ENCODE data around the gene FBXO22. TPM values are rescaled to one million over a fixed set of nuclear protein-coding genes. Genes with fewer than 3 reads are reported as not detected.

The FBXO22 gene
- total and polyA plus RNA-seq, 2 of the 13 experiments (the other 11 are each of a cell fraction or from before 2014, with no cell fraction given), result 45.7 to 112 TPM

GRCh38 chr15:75861750-75862402 lies 41.8 kb upstream of the FBXO22 start:
- Histone ChIP-seq H3K27ac (ENCODE audit: extremely low read length, insufficient read depth, low read length) (no peak overlapping the region), H3K36me3 (replicated peaks in 1 of 2; ENCODE audit: control insufficient read depth in 1 of 2, insufficient read depth in 2 of 2, low read length in 2 of 2) (peaks cover 3 to 23% of the 10 kb centered on the region in 2 experiments), H3K4me2 (ENCODE audit: low read depth, low read length) (no peak overlapping the region), H3K9ac (ENCODE audit: insufficient read depth, low read depth, low read length) (no peak overlapping the region), H4K20me1 (ENCODE audit: insufficient read depth, low read length) (no peaks in the 10 kb centered on the region), H3K27me3 (ENCODE audit: control insufficient read depth in 1 of 2, insufficient read depth in 2 of 2, low read length in 2 of 2) (no peaks in the 10 kb centered on the region; a peak in 1 of 5 replicates), H2AFZ (ENCODE audit: low read length) (no peak overlapping the region), H3K4me1 (ENCODE audit: insufficient read depth, low read length) (peaks cover 5% of the 10 kb centered on the region; the same call in 1 of the 2 replicates), H3K79me2 (ENCODE audit: insufficient read depth, low read length) (no peaks in the 10 kb centered on the region), H3K4me3 (replicated peaks in 1 of 3; ENCODE audit: insufficient read depth in 1 of 3, low read depth in 2 of 3, low read length in 3 of 3) (no peak overlapping the region), H3K9me3 (ENCODE audit: low read length) (no peaks in the 10 kb centered on the region)
- ATAC-seq (no peak), DNase-seq (ENCODE audit: low spot score) (no peak), FAIRE-seq (no peak)
- in situ Hi-C loops (cut with HindIII; ENCODE audit: extremely low pct_ligation_motif_present, low pct_unique_long_range_greater_than_20kb) (no loop called here), intact Hi-C loops (cut with micrococcal nuclease; ENCODE audit: unreplicated experiment) (no loop called here)
- ChIA-PET CTCF (ENCODE audit: low intra/inter-chr PET ratio, low total read pairs) (no interaction called here), POLR2A (no interaction called here)
- BruUV-seq (replicated peaks), result no TSS peak
- TF ChIP-seq RBM39 (IDR thresholded peaks at IDR 0.05; ENCODE audit: low read depth, low read length, poor library complexity, severe bottlenecking) (no peak), ZFX (CRISPR knock-in tag; IDR thresholded peaks at IDR 0.05; ENCODE audit: low read depth) (no peak), PRMT3 (CRISPR knock-in tag; IDR thresholded peaks at IDR 0.05; ENCODE audit: borderline replicate concordance, low read depth) (no peak), PLRG1 (conservative IDR thresholded peaks at IDR 0.05) (no peak), MEIS2 (CRISPR knock-in tag; IDR thresholded peaks at IDR 0.05) (no peak), JUND (CRISPR knock-in tag; IDR thresholded peaks at IDR 0.05) (no peak), POLR2AphosphoS5 (IDR thresholded peaks at IDR 0.05; ENCODE audit: low read depth, low read length) (no peak), ZNF558 (CRISPR knock-in tag; IDR thresholded peaks at IDR 0.05; ENCODE audit: borderline replicate concordance) (no peak), SIN3A (IDR thresholded peaks at IDR 0.05; ENCODE audit: borderline replicate concordance, low read depth, low read length) (no peak), SAFB2 (CRISPR knock-in tag; IDR thresholded peaks at IDR 0.05; ENCODE audit: borderline replicate concordance, low read depth) (no peak)
- TF ChIP-seq, protein P1, sequence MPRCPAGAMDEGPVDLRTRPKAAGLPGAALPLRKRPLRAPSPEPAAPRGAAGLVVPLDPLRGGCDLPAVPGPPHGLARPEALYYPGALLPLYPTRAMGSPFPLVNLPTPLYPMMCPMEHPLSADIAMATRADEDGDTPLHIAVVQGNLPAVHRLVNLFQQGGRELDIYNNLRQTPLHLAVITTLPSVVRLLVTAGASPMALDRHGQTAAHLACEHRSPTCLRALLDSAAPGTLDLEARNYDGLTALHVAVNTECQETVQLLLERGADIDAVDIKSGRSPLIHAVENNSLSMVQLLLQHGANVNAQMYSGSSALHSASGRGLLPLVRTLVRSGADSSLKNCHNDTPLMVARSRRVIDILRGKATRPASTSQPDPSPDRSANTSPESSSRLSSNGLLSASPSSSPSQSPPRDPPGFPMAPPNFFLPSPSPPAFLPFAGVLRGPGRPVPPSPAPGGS (CRISPR knock-in tag; IDR thresholded peaks at IDR 0.05), result no peak
- TF ChIP-seq, protein P2, sequence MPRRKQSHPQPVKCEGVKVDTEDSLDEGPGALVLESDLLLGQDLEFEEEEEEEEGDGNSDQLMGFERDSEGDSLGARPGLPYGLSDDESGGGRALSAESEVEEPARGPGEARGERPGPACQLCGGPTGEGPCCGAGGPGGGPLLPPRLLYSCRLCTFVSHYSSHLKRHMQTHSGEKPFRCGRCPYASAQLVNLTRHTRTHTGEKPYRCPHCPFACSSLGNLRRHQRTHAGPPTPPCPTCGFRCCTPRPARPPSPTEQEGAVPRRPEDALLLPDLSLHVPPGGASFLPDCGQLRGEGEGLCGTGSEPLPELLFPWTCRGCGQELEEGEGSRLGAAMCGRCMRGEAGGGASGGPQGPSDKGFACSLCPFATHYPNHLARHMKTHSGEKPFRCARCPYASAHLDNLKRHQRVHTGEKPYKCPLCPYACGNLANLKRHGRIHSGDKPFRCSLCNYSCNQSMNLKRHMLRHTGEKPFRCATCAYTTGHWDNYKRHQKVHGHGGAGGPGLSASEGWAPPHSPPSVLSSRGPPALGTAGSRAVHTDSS (CRISPR knock-in tag; conservative IDR thresholded peaks at IDR 0.05), result no peak
- TF ChIP-seq, protein P3, sequence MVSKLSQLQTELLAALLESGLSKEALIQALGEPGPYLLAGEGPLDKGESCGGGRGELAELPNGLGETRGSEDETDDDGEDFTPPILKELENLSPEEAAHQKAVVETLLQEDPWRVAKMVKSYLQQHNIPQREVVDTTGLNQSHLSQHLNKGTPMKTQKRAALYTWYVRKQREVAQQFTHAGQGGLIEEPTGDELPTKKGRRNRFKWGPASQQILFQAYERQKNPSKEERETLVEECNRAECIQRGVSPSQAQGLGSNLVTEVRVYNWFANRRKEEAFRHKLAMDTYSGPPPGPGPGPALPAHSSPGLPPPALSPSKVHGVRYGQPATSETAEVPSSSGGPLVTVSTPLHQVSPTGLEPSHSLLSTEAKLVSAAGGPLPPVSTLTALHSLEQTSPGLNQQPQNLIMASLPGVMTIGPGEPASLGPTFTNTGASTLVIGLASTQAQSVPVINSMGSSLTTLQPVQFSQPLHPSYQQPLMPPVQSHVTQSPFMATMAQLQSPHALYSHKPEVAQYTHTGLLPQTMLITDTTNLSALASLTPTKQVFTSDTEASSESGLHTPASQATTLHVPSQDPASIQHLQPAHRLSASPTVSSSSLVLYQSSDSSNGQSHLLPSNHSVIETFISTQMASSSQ (IDR thresholded peaks at IDR 0.05; ENCODE audit: low read depth), result no peak
- TF ChIP-seq, protein P3 (CRISPR knock-in tag; IDR thresholded peaks at IDR 0.05; ENCODE audit: borderline replicate concordance), result no peak
- TF ChIP-seq, protein P4, sequence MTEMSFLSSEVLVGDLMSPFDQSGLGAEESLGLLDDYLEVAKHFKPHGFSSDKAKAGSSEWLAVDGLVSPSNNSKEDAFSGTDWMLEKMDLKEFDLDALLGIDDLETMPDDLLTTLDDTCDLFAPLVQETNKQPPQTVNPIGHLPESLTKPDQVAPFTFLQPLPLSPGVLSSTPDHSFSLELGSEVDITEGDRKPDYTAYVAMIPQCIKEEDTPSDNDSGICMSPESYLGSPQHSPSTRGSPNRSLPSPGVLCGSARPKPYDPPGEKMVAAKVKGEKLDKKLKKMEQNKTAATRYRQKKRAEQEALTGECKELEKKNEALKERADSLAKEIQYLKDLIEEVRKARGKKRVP (CRISPR knock-in tag; IDR thresholded peaks at IDR 0.05), result no peak
- 96% methylated on average over 6 of the region's 6 CpGs for WGBS (ENCODE audit: low lambda C conversion rate)

Data from HepG2 (cell line).